A549 treated with Hydrocortisone at 1 μM for 4 hours (cell line): ENCODE measurements around the gene GALR3. TPM values are rescaled to one million over a fixed set of nuclear protein-coding genes. Genes with fewer than 3 reads are reported as not detected.

Experiments used
- total RNA-seq: library from RNA; stranded (reverse); fragments of 200-300 nt; extraction: Qiagen RNA extraction; gene quantifications from 5 replicates; pipeline ENCODE4 v1.2.3, GENCODE V29; 2022

GALR3 gene, protein sequence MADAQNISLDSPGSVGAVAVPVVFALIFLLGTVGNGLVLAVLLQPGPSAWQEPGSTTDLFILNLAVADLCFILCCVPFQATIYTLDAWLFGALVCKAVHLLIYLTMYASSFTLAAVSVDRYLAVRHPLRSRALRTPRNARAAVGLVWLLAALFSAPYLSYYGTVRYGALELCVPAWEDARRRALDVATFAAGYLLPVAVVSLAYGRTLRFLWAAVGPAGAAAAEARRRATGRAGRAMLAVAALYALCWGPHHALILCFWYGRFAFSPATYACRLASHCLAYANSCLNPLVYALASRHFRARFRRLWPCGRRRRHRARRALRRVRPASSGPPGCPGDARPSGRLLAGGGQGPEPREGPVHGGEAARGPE
- total RNA-seq: not detected in 5 replicates

DNA sequence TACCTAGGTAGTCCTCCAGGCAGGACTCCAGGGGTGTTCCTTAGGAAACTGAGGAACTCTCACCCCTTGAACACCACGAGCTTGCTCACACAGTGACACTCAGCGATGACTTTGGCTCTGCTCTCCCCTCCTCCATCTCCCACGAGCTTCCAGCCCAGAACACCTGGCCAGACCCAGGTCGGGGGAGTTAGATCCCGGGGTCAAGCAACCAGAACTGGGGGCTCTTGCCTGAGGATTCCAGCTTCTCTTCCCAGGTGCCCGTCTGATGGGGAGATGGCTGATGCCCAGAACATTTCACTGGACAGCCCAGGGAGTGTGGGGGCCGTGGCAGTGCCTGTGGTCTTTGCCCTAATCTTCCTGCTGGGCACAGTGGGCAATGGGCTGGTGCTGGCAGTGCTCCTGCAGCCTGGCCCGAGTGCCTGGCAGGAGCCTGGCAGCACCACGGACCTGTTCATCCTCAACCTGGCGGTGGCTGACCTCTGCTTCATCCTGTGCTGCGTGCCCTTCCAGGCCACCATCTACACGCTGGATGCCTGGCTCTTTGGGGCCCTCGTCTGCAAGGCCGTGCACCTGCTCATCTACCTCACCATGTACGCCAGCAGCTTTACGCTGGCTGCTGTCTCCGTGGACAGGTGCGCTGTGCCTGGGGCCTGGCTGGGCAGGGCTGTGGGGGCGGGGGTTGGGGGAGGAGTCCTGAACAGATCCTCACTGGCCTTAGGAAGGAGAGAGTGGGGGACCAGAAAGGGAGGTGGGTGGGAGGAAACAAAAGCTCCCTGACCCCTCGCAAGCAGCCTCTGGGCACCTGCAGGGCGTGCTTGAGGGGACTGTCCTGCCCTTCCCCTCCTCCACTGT lies at the start of gene GALR3:
GALR3 (plus strand) TSS at position 249 of the 852 bp plus-strand sequence; CDS start at position 274, 25 bp downstream.

DNA sequence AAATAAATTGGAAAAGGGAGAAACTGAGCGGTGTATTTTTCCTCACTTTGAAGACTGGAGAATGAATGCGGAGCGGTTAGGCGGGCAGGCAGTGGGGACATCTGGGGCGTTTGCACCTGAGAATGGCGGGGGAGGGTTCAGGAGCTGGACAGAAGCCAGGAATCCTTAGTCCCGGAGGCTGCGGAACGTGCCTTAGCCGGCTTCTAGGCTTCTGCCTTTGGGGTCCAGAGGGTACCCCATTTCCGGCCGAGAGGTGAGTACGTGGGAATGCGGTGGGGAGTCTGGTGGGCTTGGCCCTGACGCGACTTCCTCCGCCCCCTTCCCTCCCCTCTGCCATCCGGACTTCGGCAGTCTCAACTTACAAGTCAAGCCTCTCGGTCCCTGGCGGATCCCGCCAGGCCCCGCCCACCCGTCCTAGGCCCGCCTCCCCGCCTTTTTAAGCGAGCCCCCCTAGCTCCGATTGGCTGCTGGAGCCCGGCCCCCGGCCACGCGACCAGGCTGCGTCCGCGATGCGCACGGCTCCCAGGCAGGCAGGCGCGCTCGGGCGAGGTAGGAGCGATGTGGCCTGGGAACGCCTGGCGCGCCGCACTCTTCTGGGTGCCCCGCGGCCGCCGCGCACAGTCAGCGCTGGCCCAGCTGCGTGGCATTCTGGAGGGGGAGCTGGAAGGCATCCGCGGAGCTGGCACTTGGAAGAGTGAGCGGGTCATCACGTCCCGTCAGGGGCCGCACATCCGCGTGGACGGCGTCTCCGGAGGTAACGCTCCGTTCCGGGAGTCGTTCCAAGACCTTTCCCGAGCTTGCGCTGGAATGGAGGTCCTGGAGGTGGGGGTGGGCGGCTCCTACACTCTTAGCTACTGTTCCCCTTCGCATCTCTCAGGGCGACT lies 15.5 kb upstream of the GALR3 start, which contains the start of gene GCAT:
GCAT (plus strand) TSS at position 525 of the 884 bp plus-strand sequence; CDS start at position 559, 34 bp downstream.

DNA sequence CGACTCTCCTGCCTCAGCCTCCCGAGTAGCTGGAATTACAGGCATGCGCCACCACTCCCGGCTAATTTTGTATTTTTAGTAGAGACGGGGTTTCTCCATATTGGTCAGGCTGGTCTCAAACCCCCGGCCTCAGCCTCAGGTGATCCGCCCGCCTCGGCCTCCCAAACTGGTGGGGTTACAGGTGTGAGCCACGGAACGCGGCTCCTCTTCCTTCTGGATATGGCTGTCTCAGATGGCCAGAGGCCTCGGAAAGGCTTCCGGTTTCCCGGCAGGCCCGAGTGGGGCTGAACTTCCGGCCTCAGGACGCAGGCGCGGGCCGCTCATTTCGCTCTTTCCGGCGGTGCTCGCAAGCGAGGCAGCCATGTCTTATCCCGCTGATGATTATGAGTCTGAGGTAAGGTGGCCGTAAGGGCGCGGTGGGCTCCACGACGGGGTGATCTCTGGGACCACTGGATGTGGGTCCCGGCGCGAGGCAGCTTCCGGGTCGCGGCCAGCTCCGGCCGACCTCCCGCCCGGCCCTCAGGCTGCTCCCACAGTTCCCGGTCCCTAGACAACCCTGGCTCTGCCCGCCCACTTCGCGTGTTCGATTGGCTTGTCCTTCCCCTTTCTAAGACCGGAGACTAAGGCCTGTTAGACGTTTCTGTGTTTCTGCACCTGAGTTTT lies 26.0 kb downstream of the GALR3 start, which contains the start of gene EIF3L:
EIF3L (plus strand) TSS at position 331 of the 663 bp plus-strand sequence; CDS start at position 362, 31 bp downstream.

Other genes starting within 250 kb of the GALR3 start
- gene LGALS2, start 243.3 kb upstream of the GALR3 start, total RNA-seq: 0.22 to 0.28 TPM (median 0.23 TPM) in 3 of 5 replicates, not detected in the others
- 19.6 to 22.4 TPM (median 22.0 TPM) in 5 replicates for gene GGA1, start 214.5 kb upstream of the GALR3 start, total RNA-seq
- 1.3 to 2.0 TPM (median 1.8 TPM) in 5 replicates for gene SH3BP1, start 183.7 kb upstream of the GALR3 start, total RNA-seq
- gene PDXP, start 164.7 kb upstream of the GALR3 start, total RNA-seq: 12.8 to 17.5 TPM (median 16.2 TPM) in 5 replicates
- 1,132 to 1,345 TPM (median 1,296 TPM) in 5 replicates for gene LGALS1, start 147.7 kb upstream of the GALR3 start, total RNA-seq
- 23.6 to 28.3 TPM (median 26.4 TPM) in 5 replicates for gene NOL12, start 137.0 kb upstream of the GALR3 start, total RNA-seq
- 28.2 to 37.4 TPM (median 34.9 TPM) in 5 replicates for gene TRIOBP, start 126.3 kb upstream of the GALR3 start, total RNA-seq
- gene GCAT, start 15.4 kb upstream of the GALR3 start, total RNA-seq: 2.8 to 4.3 TPM (median 3.2 TPM) in 5 replicates
- gene ANKRD54, start 21.0 kb downstream of the GALR3 start, total RNA-seq: 18.6 to 24.2 TPM (median 22.0 TPM) in 5 replicates
- 259 to 295 TPM (median 283 TPM) in 5 replicates for gene EIF3L, start 26.0 kb downstream of the GALR3 start, total RNA-seq
- 17.4 to 21.6 TPM (median 20.8 TPM) in 5 replicates for gene MICALL1, start 82.9 kb downstream of the GALR3 start, total RNA-seq
- gene C22orf23, start 130.2 kb downstream of the GALR3 start, total RNA-seq: 0.21 to 0.37 TPM (median 0.28 TPM) in 5 replicates
- gene POLR2F, start 130.3 kb downstream of the GALR3 start, total RNA-seq: 105 to 148 TPM (median 134 TPM) in 5 replicates
- gene SOX10, start 161.2 kb downstream of the GALR3 start, total RNA-seq: 0.10 TPM in 1 of 5 replicates, not detected in the others
- gene PICK1, start 234.0 kb downstream of the GALR3 start, total RNA-seq: 10.4 to 14.3 TPM (median 11.2 TPM) in 5 replicates